ENCODE data around the gene XNDC1N.

DNA sequence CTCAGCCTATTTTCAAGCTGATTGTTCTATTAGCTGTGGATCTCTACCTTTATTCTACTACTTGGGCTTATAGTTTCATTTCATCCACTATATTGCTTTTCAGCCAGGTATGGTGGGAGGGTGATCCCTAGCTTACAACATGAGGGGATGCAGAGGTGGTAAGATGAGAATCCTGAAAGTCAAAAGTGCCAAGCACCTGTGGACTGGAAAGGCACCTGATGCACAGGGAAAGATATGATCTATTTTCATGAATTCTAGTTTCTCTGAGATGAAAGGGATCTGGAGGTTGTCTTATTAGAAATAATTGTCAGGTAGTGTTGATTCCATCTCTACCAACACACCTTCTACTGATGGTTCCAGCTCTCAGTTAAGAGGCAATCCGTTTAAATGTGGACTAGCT is 48.7 kb upstream of the XNDC1N start:
- no peak for TF ChIP-seq POLR2AphosphoS5 (IDR thresholded peaks at IDR 0.05; ENCODE audit: low read depth, low read length)
- TF ChIP-seq SMC3 (IDR thresholded peaks at IDR 0.05; ENCODE audit: low read length), result no peak
- TF ChIP-seq, protein P1, sequence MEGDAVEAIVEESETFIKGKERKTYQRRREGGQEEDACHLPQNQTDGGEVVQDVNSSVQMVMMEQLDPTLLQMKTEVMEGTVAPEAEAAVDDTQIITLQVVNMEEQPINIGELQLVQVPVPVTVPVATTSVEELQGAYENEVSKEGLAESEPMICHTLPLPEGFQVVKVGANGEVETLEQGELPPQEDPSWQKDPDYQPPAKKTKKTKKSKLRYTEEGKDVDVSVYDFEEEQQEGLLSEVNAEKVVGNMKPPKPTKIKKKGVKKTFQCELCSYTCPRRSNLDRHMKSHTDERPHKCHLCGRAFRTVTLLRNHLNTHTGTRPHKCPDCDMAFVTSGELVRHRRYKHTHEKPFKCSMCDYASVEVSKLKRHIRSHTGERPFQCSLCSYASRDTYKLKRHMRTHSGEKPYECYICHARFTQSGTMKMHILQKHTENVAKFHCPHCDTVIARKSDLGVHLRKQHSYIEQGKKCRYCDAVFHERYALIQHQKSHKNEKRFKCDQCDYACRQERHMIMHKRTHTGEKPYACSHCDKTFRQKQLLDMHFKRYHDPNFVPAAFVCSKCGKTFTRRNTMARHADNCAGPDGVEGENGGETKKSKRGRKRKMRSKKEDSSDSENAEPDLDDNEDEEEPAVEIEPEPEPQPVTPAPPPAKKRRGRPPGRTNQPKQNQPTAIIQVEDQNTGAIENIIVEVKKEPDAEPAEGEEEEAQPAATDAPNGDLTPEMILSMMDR (CRISPR knock-in tag; IDR thresholded peaks at IDR 0.05), result no peak
- TF ChIP-seq TAF1 (CRISPR knock-in tag; IDR thresholded peaks at IDR 0.05), result no peak
- TF ChIP-seq NCOA1 (CRISPR knock-in tag; IDR thresholded peaks at IDR 0.05), result no peak
- no peak for TF ChIP-seq ZNF17 (CRISPR knock-in tag; IDR thresholded peaks at IDR 0.05)
- TF ChIP-seq, protein P2, sequence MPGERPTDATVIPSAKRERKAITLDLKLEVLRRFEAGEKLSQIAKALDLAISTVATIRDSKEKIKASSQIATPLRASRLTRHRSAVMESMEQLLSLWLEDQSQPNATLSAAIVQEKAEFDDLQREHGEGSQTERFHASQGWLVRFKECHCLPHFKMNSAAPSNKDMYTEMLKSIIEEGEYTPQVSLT (CRISPR knock-in tag; IDR thresholded peaks at IDR 0.05; ENCODE audit: borderline replicate concordance, low read depth), result no peak
- no peak for TF ChIP-seq MED8 (CRISPR knock-in tag; IDR thresholded peaks at IDR 0.05; ENCODE audit: insufficient replicate concordance)
- TF ChIP-seq ZNF883 (CRISPR knock-in tag; IDR thresholded peaks at IDR 0.05; ENCODE audit: not compliant biosample characterization), result no peak
- TF ChIP-seq, protein P3, sequence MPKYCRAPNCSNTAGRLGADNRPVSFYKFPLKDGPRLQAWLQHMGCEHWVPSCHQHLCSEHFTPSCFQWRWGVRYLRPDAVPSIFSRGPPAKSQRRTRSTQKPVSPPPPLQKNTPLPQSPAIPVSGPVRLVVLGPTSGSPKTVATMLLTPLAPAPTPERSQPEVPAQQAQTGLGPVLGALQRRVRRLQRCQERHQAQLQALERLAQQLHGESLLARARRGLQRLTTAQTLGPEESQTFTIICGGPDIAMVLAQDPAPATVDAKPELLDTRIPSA (CRISPR knock-in tag; IDR thresholded peaks at IDR 0.05; ENCODE audit: borderline replicate concordance), result no peak
